Urinary bladder (tissue), 4 donors: ENCODE measurements around the gene PLXNC1. TPM values are rescaled to one million over a fixed set of nuclear protein-coding genes. Genes with fewer than 3 reads are reported as not detected.

Experiments
- DNase-seq: peaks from one replicate; pipeline ENCODE4 v3.0.0-alpha.2; 2015; ENCODE audit errors: extremely low spot score
- H3K27ac ChIP-seq: one replicate; pipeline ENCODE4 v1.5.1; 2013; ENCODE audit warnings: low read depth, mild to moderate bottlenecking, moderate library complexity
- H3K36me3 ChIP-seq: one replicate; pipeline ENCODE4 v1.6.1; 2013; ENCODE audit warnings: mild to moderate bottlenecking, moderate library complexity; ENCODE audit not compliant: insufficient read depth
- H3K4me1 ChIP-seq: one replicate; pipeline ENCODE4 v1.6.1; 2013; ENCODE audit warnings: mild to moderate bottlenecking, moderate library complexity; ENCODE audit not compliant: insufficient read depth
- H3K4me3 ChIP-seq: one replicate; pipeline ENCODE4 v1.5.1; 2013; ENCODE audit warnings: low read depth, low read length
- WGBS: extraction: QIAGEN DNeasy Blood & Tissue Kit; methylation state at CpG from one replicate; pipeline ENCODE4 v1.1.7; 2013; 5-methylcytosine and 5-hydroxymethylcytosine counted together
- polyA plus RNA-seq: library from polyadenylated mRNA; stranded (reverse); fragments of 200-250 nt; gene quantifications from one replicate; pipeline ENCODE4 v1.2.3, GENCODE V29; 2013
- total RNA-seq: library from RNA; depleted of rRNA; stranded (reverse); fragments of >200 nt; gene quantifications from one replicate; pipeline ENCODE4 v1.2.3, GENCODE V29; 2014
- donor health status: healthy with polysubstance abuse.
- donor health status: healthy.

The PLXNC1 gene
- total and polyA plus RNA-seq, 2 donors: 1.8 to 19.0 TPM

DNA sequence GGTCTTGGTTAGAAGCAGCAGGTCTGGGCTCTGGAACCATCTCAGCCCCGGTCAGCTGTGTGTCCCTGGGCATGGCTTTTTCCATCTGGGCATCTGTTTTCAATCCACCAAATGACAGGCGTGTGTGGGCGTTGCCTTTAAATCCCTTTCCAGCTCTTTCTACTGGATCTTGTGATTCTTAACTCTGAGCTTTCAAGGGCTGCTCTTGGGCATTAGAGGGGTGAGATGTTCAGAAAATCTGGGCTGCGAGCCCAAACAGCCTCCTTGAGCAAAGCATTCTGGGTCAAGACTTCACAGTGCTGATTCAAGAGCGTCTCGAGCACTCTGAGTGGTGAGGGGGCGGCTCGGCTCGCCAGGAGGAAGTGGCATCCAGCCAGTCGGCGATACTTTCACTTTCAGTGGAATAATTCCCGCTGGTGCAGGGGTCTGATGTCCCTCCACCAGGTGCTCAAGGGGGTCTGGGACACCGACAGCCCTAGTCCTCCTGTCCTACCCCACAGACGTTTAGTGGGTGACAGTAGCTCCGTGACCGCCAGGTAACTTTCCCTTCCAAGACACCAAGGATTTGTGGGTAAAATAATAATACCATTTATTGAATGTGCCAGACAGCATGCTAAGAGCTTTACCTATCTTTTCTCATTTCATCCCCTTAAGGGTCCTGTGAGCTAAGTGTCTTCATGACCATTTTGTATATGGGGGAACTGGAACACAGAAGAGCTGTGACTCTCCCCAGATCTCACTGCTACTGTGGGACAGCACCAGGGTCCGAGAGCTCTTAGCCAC is 114.0 kb downstream of the PLXNC1 start:
- Histone ChIP-seq H3K27ac (peak overlapping the region; percentile 12), H3K4me3 (peak overlapping the region; percentile 36), H3K36me3 (no peaks in the 10 kb centered on the region), H3K4me1 (no peaks in the 10 kb centered on the region)
- WGBS: 14% methylated on average over 17 of the region's 17 CpGs
- peak; percentile 78 for DNase-seq

DNA sequence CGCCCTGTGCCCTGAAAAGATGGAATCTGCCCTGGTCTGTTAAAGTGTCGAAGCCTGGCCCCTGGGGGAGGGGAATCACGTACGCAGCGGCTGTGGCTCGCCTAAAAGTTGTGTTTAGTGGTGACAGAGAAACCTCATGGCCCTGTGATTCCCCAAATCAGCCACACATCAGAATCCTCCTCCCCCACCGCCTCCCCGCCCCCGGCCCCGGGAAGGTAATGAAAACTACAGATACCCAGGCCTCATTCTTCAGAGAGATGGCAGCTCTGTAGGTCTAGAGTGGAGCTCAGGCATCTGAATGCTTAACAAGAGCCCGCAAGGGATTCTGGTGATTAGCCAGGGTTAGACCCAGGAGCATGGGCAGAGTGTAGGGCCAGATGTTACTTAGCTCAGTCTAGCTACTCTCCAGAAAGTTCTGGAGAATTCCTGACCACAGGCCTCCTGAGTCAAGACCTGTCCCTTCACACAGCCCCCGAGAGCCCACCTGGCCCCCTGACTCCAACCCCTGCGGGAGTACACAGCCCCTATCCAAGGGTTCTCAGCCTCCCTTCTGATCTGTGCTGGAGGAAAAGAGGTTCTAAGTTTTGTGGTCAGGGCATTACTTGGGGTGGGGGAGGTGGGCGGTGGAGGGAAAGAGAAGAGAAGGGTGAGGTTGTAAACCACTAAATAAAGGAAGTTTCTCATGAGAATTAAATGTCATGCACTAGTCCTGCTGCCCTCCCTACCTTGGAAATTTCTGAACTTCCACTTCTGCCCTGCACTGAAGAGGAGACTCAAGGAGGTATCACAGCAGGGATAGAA is 114.8 kb downstream of the PLXNC1 start:
- no peak for DNase-seq

DNA sequence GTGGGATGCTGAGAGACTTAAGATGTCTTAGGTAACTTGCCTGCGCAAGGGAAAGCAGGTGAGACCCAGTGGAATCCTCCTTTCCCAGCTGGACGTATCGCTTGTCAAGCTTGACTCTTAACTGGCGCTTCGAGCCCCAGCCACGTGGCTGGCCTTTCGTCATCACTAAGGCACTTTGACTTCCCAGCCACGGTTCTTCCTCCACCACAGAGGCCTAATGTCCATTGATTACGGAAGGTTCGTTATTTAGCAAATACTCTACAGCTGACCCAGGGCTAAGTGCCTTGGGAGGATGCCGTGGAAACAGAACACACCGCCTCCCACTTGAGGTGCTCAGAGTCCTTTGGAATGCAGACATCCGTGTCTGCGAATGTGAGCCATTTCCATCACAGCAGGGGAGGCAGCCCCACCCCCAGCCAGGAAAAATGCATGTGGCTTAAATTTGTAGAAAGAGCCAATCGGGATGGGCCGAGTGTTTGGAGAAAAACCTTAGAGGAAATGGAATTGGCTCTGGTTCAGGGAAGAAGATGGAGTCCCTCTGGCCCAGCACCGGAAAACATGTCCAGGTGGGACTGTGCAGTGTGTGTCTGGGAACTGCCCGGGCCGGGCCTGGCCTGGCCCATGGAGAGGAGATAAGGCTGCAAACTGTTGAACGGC is 115.7 kb downstream of the PLXNC1 start:
- Histone ChIP-seq H3K27ac (no peak overlapping the region), H3K36me3 (no peaks in the 10 kb centered on the region), H3K4me3 (no peak overlapping the region), H3K4me1 (no peaks in the 10 kb centered on the region)
- DNase-seq: no peak
- WGBS: 76% methylated on average over 20 of the region's 20 CpGs

More for the DNA sequence above, 114.8 kb downstream of the PLXNC1 start:
- WGBS: 85% methylated on average over 14 of the region's 14 CpGs
- Histone ChIP-seq H3K4me1 (no peaks in the 10 kb centered on the region), H3K27ac (peak overlapping the region; percentile 12), H3K4me3 (peak overlapping the region; percentile 2), H3K36me3 (no peaks in the 10 kb centered on the region)

DNA sequence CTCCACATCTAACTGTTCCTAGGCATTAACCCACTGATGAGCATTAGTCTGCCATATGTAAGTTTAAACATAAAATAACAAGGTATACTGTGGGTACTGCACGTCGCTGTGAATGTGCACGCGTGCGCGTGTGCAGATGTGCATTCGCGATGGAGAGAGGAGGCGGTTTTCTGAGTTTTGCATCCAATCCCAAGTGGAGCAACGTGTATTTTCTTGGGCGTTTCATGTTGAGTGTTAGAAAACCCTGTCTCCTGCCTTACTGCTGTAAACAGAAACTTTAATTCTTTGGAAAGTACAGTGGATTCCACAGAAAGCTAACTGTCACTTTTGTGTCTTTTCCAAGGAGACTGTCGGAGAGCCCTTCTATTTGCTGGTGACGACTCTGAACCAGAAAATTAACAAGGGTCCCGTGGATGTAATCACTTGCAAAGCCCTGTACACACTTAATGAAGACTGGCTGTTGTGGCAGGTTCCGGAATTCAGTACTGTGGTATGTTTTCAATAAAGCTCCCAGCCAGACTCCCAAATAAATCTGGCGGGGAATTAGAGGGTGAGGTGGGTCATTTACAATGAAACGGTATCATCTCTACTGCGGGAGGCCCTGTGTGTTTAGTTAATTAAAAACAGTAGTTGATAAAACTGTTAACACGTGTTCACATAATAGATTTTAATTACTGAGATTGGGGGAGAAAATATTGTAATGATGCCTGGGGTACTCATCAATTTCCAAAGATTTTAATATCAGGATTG is 116.5 kb downstream of the PLXNC1 start:
- Histone ChIP-seq H3K4me1 (no peaks in the 10 kb centered on the region), H3K36me3 (no peaks in the 10 kb centered on the region), H3K4me3 (no peak overlapping the region), H3K27ac (no peak overlapping the region)
- no peak for DNase-seq
- WGBS: 81% methylated on average over 19 of the region's 19 CpGs

DNA sequence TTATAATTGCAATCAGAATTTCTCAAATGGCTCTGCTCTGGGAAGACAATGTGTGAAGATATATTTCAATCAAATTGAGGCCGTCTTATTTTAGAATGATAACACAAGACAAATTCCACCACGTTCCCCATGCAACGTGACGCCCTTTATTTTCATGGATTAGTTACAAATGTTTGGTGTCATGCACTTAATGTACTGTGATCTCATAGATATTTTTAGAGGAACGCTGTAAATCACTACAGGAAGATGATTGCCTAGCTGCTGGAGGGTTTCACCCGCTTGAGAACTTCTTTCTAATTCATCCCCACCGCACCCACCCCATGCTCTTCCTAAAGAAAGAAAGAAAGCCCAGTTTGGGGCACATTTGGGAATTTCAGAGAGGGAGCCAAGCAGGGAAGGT is 117.2 kb downstream of the PLXNC1 start:
- Histone ChIP-seq H3K4me1 (no peaks in the 10 kb centered on the region), H3K4me3 (no peak overlapping the region), H3K27ac (no peak overlapping the region), H3K36me3 (no peaks in the 10 kb centered on the region)
- no peak for DNase-seq
- 74% methylated on average over 7 of the region's 7 CpGs for WGBS

DNA sequence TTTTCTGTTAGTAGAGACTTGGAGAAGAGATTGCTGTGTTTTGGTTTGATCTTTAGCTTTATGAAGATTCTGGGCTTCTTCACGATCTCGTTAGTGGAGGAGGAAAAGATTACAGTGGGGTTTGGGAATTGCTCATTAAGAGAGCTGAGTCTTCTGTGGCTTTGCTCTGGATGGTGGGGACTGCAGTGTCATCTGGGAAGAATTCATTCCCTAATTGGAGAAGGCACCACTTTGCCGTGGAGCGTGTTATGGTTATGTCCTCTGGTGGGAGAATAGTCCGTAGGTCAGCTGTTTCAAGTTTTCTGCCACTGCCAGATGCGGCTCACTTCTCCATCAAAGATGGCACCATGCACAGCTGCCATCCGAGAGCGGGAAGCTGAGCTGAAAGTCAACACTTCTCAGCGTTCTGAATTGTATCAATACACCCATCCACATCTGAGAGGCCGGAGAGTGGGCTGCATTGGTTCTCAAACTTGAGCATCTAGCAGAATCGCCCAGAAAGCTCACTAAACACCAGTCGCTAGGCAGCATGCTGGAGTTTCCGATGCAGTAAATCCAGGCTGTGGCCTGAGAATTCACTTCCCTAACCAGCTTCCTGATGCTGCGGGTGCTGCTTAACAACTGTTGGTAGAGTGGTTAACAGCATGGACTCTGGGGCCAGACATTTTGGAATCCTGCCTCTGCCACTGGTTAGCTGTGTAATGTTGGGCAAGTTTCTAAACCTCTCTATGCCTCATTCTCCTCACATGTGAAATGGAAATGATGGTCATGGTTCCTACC is 117.8 kb downstream of the PLXNC1 start:
- H3K36me3 ChIP-seq: no peaks in the 10 kb centered on the region
- H3K4me3 ChIP-seq: no peak overlapping the region
- no peak for DNase-seq
- no peaks in the 10 kb centered on the region for H3K4me1 ChIP-seq
- WGBS: 89% methylated on average over 14 of the region's 14 CpGs
- no peak overlapping the region for H3K27ac ChIP-seq

DNA sequence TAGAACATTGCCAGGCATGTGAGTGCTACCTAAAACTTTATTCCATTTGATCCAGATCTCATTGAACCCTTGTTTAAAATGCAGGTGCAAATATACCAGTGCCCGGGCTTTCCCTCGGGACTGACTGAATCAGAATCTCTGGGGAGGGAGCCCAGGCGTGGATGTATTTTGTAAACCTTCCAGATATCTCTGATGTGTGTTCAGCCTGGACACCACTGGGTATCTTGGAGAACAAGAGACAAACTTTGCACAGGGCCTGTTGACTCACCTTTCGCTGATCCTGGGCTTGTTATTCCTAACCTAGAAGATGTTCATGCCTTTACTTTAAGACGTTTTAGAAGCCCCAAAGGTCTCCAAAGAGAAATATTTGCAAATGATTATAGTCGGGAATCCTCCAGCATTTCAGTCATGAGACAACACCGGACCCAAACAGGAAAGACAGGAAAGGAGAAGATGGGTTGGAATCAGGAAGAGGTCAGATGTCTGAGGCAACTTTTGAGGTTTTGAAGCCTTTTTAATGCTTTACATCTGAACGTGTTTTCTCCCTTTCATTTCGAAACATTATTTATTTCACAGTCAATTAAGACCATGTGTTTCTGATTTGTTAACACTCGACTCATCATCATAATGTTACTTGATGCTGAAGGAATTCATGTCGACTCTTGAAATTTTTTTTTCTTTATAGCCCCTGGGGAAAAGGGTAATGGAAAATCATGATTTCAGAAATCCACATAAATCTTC is 118.6 kb downstream of the PLXNC1 start:
- WGBS: 63% methylated on average over 11 of the region's 11 CpGs
- no peak for DNase-seq

DNA sequence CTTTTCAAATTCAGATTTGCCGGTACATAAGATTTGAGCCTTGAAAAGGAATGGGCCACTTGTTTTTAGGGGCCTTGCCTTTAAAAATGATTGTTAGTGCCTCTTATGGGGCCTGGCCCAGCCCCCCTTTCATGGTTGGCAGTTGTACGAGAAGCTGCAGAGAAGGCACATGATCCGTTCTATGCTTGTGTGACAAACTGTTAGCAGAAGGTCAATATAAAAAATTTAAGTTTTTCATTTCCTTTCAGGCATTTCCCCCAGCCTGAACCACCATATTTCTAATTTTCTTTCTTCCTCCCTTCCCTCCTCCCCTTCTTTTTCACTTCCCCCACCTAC is 119.1 kb downstream of the PLXNC1 start:
- Histone ChIP-seq H3K27ac (no peak overlapping the region), H3K36me3 (no peaks in the 10 kb centered on the region), H3K4me3 (no peak overlapping the region), H3K4me1 (no peaks in the 10 kb centered on the region)
- 68% methylated on average over 3 of the region's 3 CpGs for WGBS
- no peak for DNase-seq

More for the DNA sequence above, 118.6 kb downstream of the PLXNC1 start:
- Histone ChIP-seq H3K4me3 (no peak overlapping the region), H3K27ac (no peak overlapping the region), H3K36me3 (no peaks in the 10 kb centered on the region), H3K4me1 (no peaks in the 10 kb centered on the region)

DNA sequence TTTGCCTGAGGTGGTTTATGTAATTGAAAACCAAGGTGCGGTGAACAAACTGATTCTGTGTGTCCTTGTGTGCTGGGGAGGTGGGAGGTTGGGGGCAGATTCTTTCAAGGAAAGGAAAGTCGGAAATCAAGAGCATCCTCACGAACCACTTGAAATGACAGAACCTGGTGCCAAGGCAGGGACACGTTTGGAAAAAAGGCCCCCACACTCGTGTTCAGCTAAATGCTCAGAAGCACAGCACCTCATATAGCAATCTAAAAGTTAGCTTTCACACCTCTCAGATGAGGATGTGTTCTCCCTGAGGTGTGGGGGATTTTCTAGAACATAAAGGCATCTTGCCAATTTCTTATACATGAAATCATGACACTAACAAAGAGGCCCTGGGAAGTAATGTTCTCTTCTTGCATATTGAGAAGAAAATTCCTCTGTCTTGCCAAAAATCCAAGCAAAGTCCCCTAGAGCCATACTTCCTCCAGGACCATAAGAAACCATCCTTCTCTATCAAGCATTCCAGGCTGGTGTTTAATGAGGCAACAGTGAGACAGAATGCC is 119.6 kb downstream of the PLXNC1 start:
- no peaks in the 10 kb centered on the region for H3K36me3 ChIP-seq
- no peak for DNase-seq
- WGBS: 95% methylated on average over 5 of the region's 5 CpGs
- H3K27ac ChIP-seq: no peak overlapping the region
- no peak overlapping the region for H3K4me3 ChIP-seq
- H3K4me1 ChIP-seq: no peaks in the 10 kb centered on the region

DNA sequence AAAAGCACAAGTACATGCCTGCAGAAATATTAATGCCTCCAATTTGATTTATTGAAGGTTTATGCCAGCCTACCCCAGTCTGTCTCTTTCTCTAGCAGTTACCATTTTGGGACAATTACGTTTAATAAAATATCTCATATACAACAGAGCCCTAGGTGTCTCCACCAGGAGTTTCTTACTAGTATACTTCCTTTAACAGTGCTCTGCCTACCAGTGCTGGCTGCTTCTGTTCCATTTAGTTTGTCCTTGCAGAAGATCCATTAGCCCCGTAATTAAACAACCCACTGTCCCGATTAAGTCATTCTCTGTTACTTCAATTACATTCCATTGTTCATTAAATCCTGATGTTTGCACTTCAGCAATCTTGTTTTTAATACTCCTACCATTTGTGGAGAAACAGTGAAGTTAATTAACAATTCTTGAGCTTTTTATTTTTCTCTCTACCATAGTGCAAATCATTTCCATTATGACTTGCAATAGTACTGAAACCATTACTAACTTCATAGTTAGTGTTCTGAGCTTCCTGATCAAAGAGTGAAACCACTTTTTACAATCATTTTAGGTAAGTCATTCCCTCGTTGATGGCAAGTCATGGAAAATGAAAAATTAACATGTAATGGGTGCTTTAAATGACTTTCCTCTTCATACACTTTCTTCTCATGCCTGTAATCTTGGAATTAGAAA is 121.1 kb downstream of the PLXNC1 start:
- DNase-seq: no peak
- Histone ChIP-seq H3K4me3 (no peak overlapping the region), H3K27ac (no peak overlapping the region), H3K36me3 (no peaks in the 10 kb centered on the region), H3K4me1 (no peaks in the 10 kb centered on the region)
- 87% methylated on average over 4 of the region's 4 CpGs for WGBS

DNA sequence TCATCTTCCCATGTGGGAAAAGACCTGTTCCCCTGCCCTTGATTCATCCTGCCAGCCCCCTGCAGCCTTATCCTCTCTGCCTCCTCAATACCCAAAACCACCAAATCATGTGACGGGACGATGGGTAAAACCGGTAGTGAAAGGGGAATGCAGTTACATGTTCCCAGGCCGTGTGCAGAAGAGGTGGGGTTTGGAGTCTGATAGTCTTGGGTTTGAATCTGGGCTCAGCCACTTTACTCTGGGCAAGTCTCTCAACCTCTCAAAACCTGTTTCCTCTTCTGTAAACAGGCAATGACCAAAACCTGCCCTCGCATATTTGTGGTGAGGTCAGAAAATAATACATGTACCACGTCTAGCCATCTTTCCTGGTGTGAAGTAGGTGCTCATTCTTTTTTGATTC is 123.0 kb downstream of the PLXNC1 start:
- H3K36me3 ChIP-seq: no peaks in the 10 kb centered on the region
- 76% methylated on average over 6 of the region's 6 CpGs for WGBS
- no peak overlapping the region for H3K27ac ChIP-seq
- no peak for DNase-seq
- no peak overlapping the region for H3K4me3 ChIP-seq
- H3K4me1 ChIP-seq: no peaks in the 10 kb centered on the region

DNA sequence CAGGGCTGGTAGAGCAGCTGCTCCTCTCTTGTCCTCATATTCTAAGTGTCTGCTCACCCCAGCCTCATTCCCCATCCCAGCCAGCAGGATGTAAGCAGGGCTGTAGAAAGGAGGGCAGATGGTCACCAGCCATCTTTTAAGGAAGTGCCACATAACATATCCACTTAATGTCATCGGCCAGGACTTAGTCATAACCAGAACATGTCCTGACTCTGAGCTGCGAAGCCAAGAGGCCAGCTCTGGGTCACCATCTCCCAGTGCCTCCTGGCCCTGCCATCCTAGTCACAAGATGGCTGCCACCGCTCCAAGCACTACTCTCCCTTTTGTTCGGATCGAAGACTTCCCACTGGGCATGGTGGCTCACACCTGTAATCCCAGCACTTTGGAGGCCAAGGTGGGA is 123.9 kb downstream of the PLXNC1 start:
- H3K4me3 ChIP-seq: no peak overlapping the region
- DNase-seq: no peak
- WGBS: 95% methylated on average over 5 of the region's 5 CpGs

More for the DNA sequence above, 123.9 kb downstream of the PLXNC1 start:
- H3K27ac ChIP-seq: no peak overlapping the region
- no peaks in the 10 kb centered on the region for H3K36me3 ChIP-seq
- no peaks in the 10 kb centered on the region for H3K4me1 ChIP-seq
